ENCODE data around the gene PTPRD.
A peak's percentile ranks its signal among the peaks of the same experiment; 100 is the strongest.

The PTPRD gene

GRCh38 chr9:8610256-8610655, 2002.5 kb downstream of the PTPRD start:
- H3K4me3 ChIP-seq (ENCODE audit: insufficient read length, low read depth) = no peak overlapping the region
- no peaks in the 10 kb centered on the region for H3K9me3 ChIP-seq (ENCODE audit: insufficient read depth, low read length)
- no peaks in the 10 kb centered on the region for H3K4me1 ChIP-seq (ENCODE audit: insufficient read depth, insufficient read length)
- H3K36me3 ChIP-seq (ENCODE audit: insufficient read depth, insufficient read length, low read length) = no peaks in the 10 kb centered on the region
- H3K9ac ChIP-seq (ENCODE audit: insufficient read length, low read depth) = no peak overlapping the region
- no peak for TF ChIP-seq ZNF274 (IDR thresholded peaks at IDR 0.05; ENCODE audit: low read depth, low read length)
- no peak for TF ChIP-seq SUZ12 (IDR thresholded peaks at IDR 0.05; ENCODE audit: extremely low read depth, insufficient read depth, insufficient read length)
- no peak for TF ChIP-seq YY1 (IDR thresholded peaks at IDR 0.05; ENCODE audit: insufficient read depth, insufficient read length)
- H3K27me3 ChIP-seq (ENCODE audit: insufficient read depth, insufficient read length) = no peaks in the 10 kb centered on the region
- DNase-seq (ENCODE audit: low read depth, low spot score) = no peak

- no peaks in the 10 kb centered on the region for H3K36me3 ChIP-seq (ENCODE audit: insufficient read depth, insufficient read length, low read length)
- H3K27me3 ChIP-seq (ENCODE audit: insufficient read depth, insufficient read length) = no peaks in the 10 kb centered on the region
- no peaks in the 10 kb centered on the region for H3K4me1 ChIP-seq (ENCODE audit: insufficient read depth, insufficient read length)
- no peaks in the 10 kb centered on the region for H3K9me3 ChIP-seq (ENCODE audit: insufficient read depth, low read length)
- TF ChIP-seq SUZ12 (IDR thresholded peaks at IDR 0.05; ENCODE audit: extremely low read depth, insufficient read depth, insufficient read length) (no peak), YY1 (IDR thresholded peaks at IDR 0.05; ENCODE audit: insufficient read depth, insufficient read length) (no peak), ZNF274 (IDR thresholded peaks at IDR 0.05; ENCODE audit: low read depth, low read length) (no peak)
- H3K4me3 ChIP-seq (ENCODE audit: insufficient read length, low read depth) = no peak overlapping the region
- no peak overlapping the region for H3K9ac ChIP-seq (ENCODE audit: insufficient read length, low read depth)
- DNase-seq (ENCODE audit: low read depth, low spot score) = no peak
Measured at GRCh38 chr9:8605096-8605495, 2007.7 kb downstream of the PTPRD start.

- Histone ChIP-seq H3K9ac (ENCODE audit: insufficient read length, low read depth) (no peak overlapping the region), H3K27me3 (ENCODE audit: insufficient read depth, insufficient read length) (no peaks in the 10 kb centered on the region), H3K36me3 (ENCODE audit: insufficient read depth, insufficient read length, low read length) (no peaks in the 10 kb centered on the region), H3K4me3 (ENCODE audit: insufficient read length, low read depth) (no peak overlapping the region), H3K4me1 (ENCODE audit: insufficient read depth, insufficient read length) (no peaks in the 10 kb centered on the region), H3K9me3 (ENCODE audit: insufficient read depth, low read length) (no peaks in the 10 kb centered on the region)
- TF ChIP-seq SUZ12 (IDR thresholded peaks at IDR 0.05; ENCODE audit: extremely low read depth, insufficient read depth, insufficient read length) = no peak
- DNase-seq (ENCODE audit: low read depth, low spot score) = no peak
Measured at GRCh38 chr9:8604201-8604600, 2008.6 kb downstream of the PTPRD start.

GRCh38 chr9:8600914-8601680, 2011.7 kb downstream of the PTPRD start:
- Histone ChIP-seq H3K27me3 (ENCODE audit: insufficient read depth, insufficient read length) (no peaks in the 10 kb centered on the region), H3K9ac (ENCODE audit: insufficient read length, low read depth) (no peak overlapping the region), H3K36me3 (ENCODE audit: insufficient read depth, insufficient read length, low read length) (no peaks in the 10 kb centered on the region), H3K4me1 (ENCODE audit: insufficient read depth, insufficient read length) (no peaks in the 10 kb centered on the region), H3K4me3 (ENCODE audit: insufficient read length, low read depth) (no peak overlapping the region), H3K9me3 (ENCODE audit: insufficient read depth, low read length) (no peaks in the 10 kb centered on the region)
- TF ChIP-seq YY1 (IDR thresholded peaks at IDR 0.05; ENCODE audit: insufficient read depth, insufficient read length) = no peak
- TF ChIP-seq SUZ12 (IDR thresholded peaks at IDR 0.05; ENCODE audit: extremely low read depth, insufficient read depth, insufficient read length) = no peak
- no peak for TF ChIP-seq ZNF274 (IDR thresholded peaks at IDR 0.05; ENCODE audit: low read depth, low read length)
- DNase-seq (ENCODE audit: low read depth, low spot score) = no peak

GRCh38 chr9:8599937-8600336, 2012.9 kb downstream of the PTPRD start:
- H3K4me1 ChIP-seq (ENCODE audit: insufficient read depth, insufficient read length) = no peaks in the 10 kb centered on the region
- no peaks in the 10 kb centered on the region for H3K9me3 ChIP-seq (ENCODE audit: insufficient read depth, low read length)
- no peak overlapping the region for H3K9ac ChIP-seq (ENCODE audit: insufficient read length, low read depth)
- no peaks in the 10 kb centered on the region for H3K36me3 ChIP-seq (ENCODE audit: insufficient read depth, insufficient read length, low read length)
- no peaks in the 10 kb centered on the region for H3K27me3 ChIP-seq (ENCODE audit: insufficient read depth, insufficient read length)
- H3K4me3 ChIP-seq (ENCODE audit: insufficient read length, low read depth) = no peak overlapping the region
- DNase-seq (ENCODE audit: low read depth, low spot score) = peak; percentile 30
- no peak for TF ChIP-seq SUZ12 (IDR thresholded peaks at IDR 0.05; ENCODE audit: extremely low read depth, insufficient read depth, insufficient read length)
- no peak for TF ChIP-seq YY1 (IDR thresholded peaks at IDR 0.05; ENCODE audit: insufficient read depth, insufficient read length)
- no peak for TF ChIP-seq ZNF274 (IDR thresholded peaks at IDR 0.05; ENCODE audit: low read depth, low read length)

GRCh38 chr9:8589476-8589875, 2023.3 kb downstream of the PTPRD start:
- Histone ChIP-seq H3K9ac (ENCODE audit: insufficient read length, low read depth) (no peak overlapping the region), H3K36me3 (ENCODE audit: insufficient read depth, insufficient read length, low read length) (no peaks in the 10 kb centered on the region), H3K4me3 (ENCODE audit: insufficient read length, low read depth) (no peak overlapping the region), H3K4me1 (ENCODE audit: insufficient read depth, insufficient read length) (no peaks in the 10 kb centered on the region), H3K9me3 (ENCODE audit: insufficient read depth, low read length) (no peaks in the 10 kb centered on the region), H3K27me3 (ENCODE audit: insufficient read depth, insufficient read length) (no peaks in the 10 kb centered on the region)
- no peak for DNase-seq (ENCODE audit: low read depth, low spot score)
- TF ChIP-seq ZNF274 (IDR thresholded peaks at IDR 0.05; ENCODE audit: low read depth, low read length) (no peak), SUZ12 (IDR thresholded peaks at IDR 0.05; ENCODE audit: extremely low read depth, insufficient read depth, insufficient read length) (no peak), YY1 (IDR thresholded peaks at IDR 0.05; ENCODE audit: insufficient read depth, insufficient read length) (no peak)

- no peak overlapping the region for H3K9ac ChIP-seq (ENCODE audit: insufficient read length, low read depth)
- no peaks in the 10 kb centered on the region for H3K36me3 ChIP-seq (ENCODE audit: insufficient read depth, insufficient read length, low read length)
- H3K4me3 ChIP-seq (ENCODE audit: insufficient read length, low read depth) = no peak overlapping the region
- no peaks in the 10 kb centered on the region for H3K27me3 ChIP-seq (ENCODE audit: insufficient read depth, insufficient read length)
- H3K4me1 ChIP-seq (ENCODE audit: insufficient read depth, insufficient read length) = no peaks in the 10 kb centered on the region
- no peak for DNase-seq (ENCODE audit: low read depth, low spot score)
- H3K9me3 ChIP-seq (ENCODE audit: insufficient read depth, low read length) = no peaks in the 10 kb centered on the region
- TF ChIP-seq YY1 (IDR thresholded peaks at IDR 0.05; ENCODE audit: insufficient read depth, insufficient read length) (no peak), ZNF274 (IDR thresholded peaks at IDR 0.05; ENCODE audit: low read depth, low read length) (no peak), SUZ12 (IDR thresholded peaks at IDR 0.05; ENCODE audit: extremely low read depth, insufficient read depth, insufficient read length) (no peak)
Measured at GRCh38 chr9:8585036-8585435, 2027.8 kb downstream of the PTPRD start.
